ENCODE results near the gene DNAH17.

The DNAH17 gene

DNA sequence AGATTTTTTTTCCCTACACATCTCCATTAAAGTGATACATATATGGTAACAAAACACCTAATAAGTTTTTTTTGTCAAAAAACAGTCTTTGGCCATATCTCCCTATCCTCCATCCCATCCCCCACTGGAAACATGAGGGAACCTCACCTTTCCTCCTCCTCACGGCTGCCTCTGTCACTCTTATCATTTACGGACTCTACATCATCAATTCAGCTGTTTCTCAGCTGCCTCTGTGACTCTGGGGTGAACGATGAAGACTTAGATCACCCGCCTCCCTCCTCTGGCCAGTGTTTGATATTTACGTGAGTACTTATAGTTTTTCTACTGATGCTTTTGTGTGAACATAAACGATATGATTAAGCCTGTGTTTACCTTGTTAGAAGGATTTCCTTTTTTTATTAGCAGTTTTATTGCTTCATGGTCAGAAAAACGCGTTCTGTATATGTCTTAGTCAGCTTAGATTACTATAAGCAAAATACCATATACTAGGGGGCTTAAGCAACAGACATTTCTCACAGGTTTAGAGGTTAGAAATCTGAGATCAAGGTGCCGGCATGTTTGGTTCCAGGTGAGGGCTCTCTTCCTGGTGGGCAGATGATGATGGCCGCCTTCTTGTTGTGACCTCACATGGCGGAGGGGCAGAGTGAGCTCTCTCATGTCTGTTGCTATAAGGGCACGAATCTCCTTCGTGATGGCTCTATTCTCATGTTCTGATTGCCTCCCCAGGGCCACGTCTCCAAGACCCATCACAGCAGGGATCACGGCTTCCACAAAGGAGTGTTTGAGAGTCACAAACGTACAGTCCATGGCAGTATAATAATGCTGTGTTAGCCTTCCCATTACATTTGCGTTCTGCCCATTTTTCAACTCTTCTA lies 32.1 kb downstream of the DNAH17 start:
- no peaks in the 10 kb centered on the region for H3K79me2 ChIP-seq
- no peak overlapping the region for H2AFZ ChIP-seq
- TF ChIP-seq, protein P1, sequence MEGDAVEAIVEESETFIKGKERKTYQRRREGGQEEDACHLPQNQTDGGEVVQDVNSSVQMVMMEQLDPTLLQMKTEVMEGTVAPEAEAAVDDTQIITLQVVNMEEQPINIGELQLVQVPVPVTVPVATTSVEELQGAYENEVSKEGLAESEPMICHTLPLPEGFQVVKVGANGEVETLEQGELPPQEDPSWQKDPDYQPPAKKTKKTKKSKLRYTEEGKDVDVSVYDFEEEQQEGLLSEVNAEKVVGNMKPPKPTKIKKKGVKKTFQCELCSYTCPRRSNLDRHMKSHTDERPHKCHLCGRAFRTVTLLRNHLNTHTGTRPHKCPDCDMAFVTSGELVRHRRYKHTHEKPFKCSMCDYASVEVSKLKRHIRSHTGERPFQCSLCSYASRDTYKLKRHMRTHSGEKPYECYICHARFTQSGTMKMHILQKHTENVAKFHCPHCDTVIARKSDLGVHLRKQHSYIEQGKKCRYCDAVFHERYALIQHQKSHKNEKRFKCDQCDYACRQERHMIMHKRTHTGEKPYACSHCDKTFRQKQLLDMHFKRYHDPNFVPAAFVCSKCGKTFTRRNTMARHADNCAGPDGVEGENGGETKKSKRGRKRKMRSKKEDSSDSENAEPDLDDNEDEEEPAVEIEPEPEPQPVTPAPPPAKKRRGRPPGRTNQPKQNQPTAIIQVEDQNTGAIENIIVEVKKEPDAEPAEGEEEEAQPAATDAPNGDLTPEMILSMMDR (IDR thresholded peaks at IDR 0.05): no peak
- no peaks in the 10 kb centered on the region for H3K4me1 ChIP-seq
- H3K27ac ChIP-seq: no peak overlapping the region
- no peak overlapping the region for H3K4me2 ChIP-seq (ENCODE audit: low read length)
- H3K9ac ChIP-seq: no peak overlapping the region
- H3K36me3 ChIP-seq (ENCODE audit: control insufficient read depth, insufficient read depth, low read length): no peaks in the 10 kb centered on the region
- H3K4me3 ChIP-seq (ENCODE audit: low read depth, low read length): no peak overlapping the region
- no peaks in the 10 kb centered on the region for H3K27me3 ChIP-seq (ENCODE audit: control insufficient read depth, insufficient read depth, low read length)
- H3K9me3 ChIP-seq (ENCODE audit: control insufficient read depth, low read length): no peaks in the 10 kb centered on the region

DNA sequence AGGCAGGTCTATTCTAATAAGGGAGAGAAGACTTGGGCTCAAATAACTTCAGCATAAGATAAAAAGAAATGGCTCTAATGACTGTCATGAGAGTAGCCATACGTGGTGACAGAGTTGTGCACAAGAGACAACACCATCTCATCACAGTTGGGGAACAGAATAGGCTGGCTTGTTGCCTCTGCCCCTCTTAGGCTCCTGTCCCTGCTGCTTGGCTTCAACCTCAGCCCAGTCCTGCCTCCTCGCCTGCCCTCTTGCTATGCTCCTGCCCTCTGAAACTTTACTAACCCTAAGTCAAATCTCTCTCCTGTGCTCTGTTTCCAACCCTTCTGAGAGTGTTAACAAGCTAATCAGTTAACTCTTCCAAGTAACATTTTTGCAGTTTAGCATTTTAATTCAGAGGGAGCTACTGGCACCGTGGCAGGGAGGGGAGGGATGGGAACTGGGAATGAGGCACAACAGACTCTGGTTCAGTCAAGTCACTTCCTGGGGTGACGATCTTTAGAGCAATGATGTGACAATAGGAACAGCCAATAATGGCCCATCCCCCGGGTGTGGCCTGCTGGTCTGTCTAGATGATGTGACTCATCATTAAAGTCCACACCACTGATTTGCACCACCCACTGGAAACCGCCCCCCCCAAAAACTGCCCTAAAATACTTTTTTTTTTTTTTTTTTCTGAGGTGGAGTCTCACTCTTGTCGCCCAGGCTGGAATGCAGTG lies 35.5 kb downstream of the DNAH17 start:
- Histone ChIP-seq H3K27ac (no peak overlapping the region), H3K9me3 (ENCODE audit: control insufficient read depth, low read length) (no peaks in the 10 kb centered on the region), H3K27me3 (ENCODE audit: control insufficient read depth, insufficient read depth, low read length) (no peaks in the 10 kb centered on the region), H3K36me3 (ENCODE audit: control insufficient read depth, insufficient read depth, low read length) (no peaks in the 10 kb centered on the region), H3K4me1 (no peaks in the 10 kb centered on the region), H3K4me2 (ENCODE audit: low read length) (no peak overlapping the region), H3K4me3 (ENCODE audit: low read depth, low read length) (no peak overlapping the region), H3K79me2 (no peaks in the 10 kb centered on the region), H3K9ac (no peak overlapping the region), H2AFZ (no peak overlapping the region)
- TF ChIP-seq, protein P1 (IDR thresholded peaks at IDR 0.05): no peak

DNA sequence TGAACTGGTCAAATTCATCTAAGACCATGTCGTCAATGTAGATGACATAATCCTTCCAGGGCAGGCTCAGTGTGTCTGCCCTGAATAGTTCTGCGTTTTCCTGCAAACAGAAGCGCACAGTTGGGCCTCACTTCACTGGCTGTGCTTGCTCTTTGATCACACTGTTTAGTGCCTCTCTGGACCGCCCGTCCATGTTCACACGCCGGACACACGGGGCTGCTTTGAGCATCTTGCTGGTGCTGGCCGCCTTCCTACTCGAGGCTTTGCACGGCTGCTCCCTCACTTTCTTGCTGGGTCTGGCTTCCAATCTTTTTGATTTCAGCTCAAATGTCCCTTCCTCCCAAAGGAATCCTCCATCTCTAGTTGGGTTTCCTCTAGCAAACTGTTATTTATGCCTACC lies 37.4 kb downstream of the DNAH17 start:
- no peaks in the 10 kb centered on the region for H3K79me2 ChIP-seq
- H3K9ac ChIP-seq: no peak overlapping the region
- no peaks in the 10 kb centered on the region for H3K27me3 ChIP-seq (ENCODE audit: control insufficient read depth, insufficient read depth, low read length)
- H3K27ac ChIP-seq: no peak overlapping the region
- no peaks in the 10 kb centered on the region for H3K9me3 ChIP-seq (ENCODE audit: control insufficient read depth, low read length)
- TF ChIP-seq, protein P1 (IDR thresholded peaks at IDR 0.05): no peak
- H3K4me2 ChIP-seq (ENCODE audit: low read length): no peak overlapping the region
- no peak overlapping the region for H3K4me3 ChIP-seq (ENCODE audit: low read depth, low read length)
- H3K36me3 ChIP-seq (ENCODE audit: control insufficient read depth, insufficient read depth, low read length): no peaks in the 10 kb centered on the region
- no peak overlapping the region for H2AFZ ChIP-seq
- H3K4me1 ChIP-seq: peaks cover 4% of the 10 kb centered on the region

DNA sequence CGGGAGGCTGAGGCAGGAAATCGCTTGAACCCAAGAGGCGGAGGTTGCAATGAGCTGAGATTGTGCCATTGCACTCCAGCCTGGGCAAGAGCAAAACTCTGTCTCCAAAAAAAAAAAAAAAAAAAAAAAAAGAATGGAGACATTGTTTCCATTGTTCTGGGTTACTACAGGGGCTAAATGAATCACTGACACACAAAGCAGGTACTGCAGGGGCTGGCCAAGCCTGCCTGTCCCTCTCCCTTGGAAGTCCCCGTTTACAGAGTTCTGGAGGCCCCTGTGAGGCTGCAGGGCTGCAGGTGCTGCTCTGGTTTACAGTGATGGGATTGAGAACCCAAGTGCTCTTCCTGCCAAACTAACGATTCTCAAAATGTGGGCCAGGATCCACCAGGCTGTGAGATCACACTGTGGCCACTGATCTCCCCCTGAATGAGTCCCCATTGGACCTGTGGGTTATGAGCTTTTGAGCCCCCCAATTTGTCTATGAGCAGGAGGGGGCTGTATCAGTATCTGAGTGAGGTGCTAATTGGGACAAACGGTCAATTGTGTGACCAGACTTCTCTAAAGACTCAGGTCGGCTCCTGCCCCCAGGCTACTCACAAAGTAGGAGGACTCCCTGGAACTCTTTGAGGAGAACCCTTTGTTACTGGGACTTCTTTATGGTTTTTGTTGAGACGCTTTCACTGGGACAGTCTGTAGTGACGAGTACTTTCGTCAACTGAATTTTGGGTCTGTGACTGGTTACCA lies 39.0 kb downstream of the DNAH17 start:
- no peaks in the 10 kb centered on the region for H3K79me2 ChIP-seq
- no peak overlapping the region for H3K27ac ChIP-seq
- TF ChIP-seq, protein P1 (IDR thresholded peaks at IDR 0.05): no peak
- no peaks in the 10 kb centered on the region for H3K36me3 ChIP-seq (ENCODE audit: control insufficient read depth, insufficient read depth, low read length)
- no peak overlapping the region for H2AFZ ChIP-seq
- H3K4me3 ChIP-seq (ENCODE audit: low read depth, low read length): no peak overlapping the region
- H3K9ac ChIP-seq: no peak overlapping the region
- H3K9me3 ChIP-seq (ENCODE audit: control insufficient read depth, low read length): no peaks in the 10 kb centered on the region
- H3K4me2 ChIP-seq (ENCODE audit: low read length): no peak overlapping the region
- no peaks in the 10 kb centered on the region for H3K27me3 ChIP-seq (ENCODE audit: control insufficient read depth, insufficient read depth, low read length)
- peaks cover 4% of the 10 kb centered on the region for H3K4me1 ChIP-seq
